Progenitor cell of endocrine pancreas (in vitro differentiated cells): Measurements from ENCODE around the gene ABLIM2. TPM values are rescaled to one million over a fixed set of nuclear protein-coding genes. Genes with fewer than 3 reads are reported as not detected.
A peak's percentile ranks its signal among the peaks of the same experiment; 100 is the strongest.

ENCODE experiments used
- DNase-seq: peaks from one replicate; pipeline ENCODE4 v3.0.0; 2021; ENCODE audit warnings: low spot score; ENCODE audit not compliant: unreplicated experiment
- H3K27ac Mint-ChIP-seq: 2 replicates; pipeline ENCODE4 v1.8.0; 2021; ENCODE audit warnings: mild to moderate bottlenecking, moderate library complexity, mixed read lengths
- H3K27me3 Mint-ChIP-seq: 2 replicates; pipeline ENCODE4 v1.8.0; 2021; ENCODE audit warnings: mixed read lengths
- H3K36me3 Mint-ChIP-seq: 2 replicates; pipeline ENCODE4 v1.8.0; 2022; ENCODE audit warnings: mixed read lengths; ENCODE audit not compliant: insufficient read depth
- H3K4me1 Mint-ChIP-seq: 2 replicates; pipeline ENCODE4 v1.8.0; 2021; ENCODE audit warnings: low read depth, mixed read lengths
- H3K4me3 Mint-ChIP-seq: 2 replicates; pipeline ENCODE4 v1.8.0; 2021; ENCODE audit warnings: low read depth, mild to moderate bottlenecking, moderate library complexity, mixed read lengths
- H3K9me3 Mint-ChIP-seq: 2 replicates; pipeline ENCODE4 v1.8.0; 2021; ENCODE audit warnings: low read depth, mixed read lengths
- CTCF ChIP-seq: fragments of 200-600 bp; sonication (generic); IDR thresholded peaks from one replicate; pipeline ENCODE4 v1.5.0; 2021; ENCODE audit warnings: antibody characterized with exemption, mild to moderate bottlenecking; ENCODE audit not compliant: unreplicated experiment
- total RNA-seq: library from RNA; stranded (reverse); gene quantifications from 2 replicates; pipeline ENCODE4 v1.2.1, GENCODE V29; 2021

The ABLIM2 gene
- total RNA-seq, 1 donor from 2014 or later, result 5.7 TPM

GRCh38 chr4:8168232-8168631, 9.6 kb upstream of the ABLIM2 start:
- Mint-ChIP-seq H3K9me3 (no peaks in the 10 kb centered on the region), H3K27ac (no peak overlapping the region), H3K4me1 (peaks cover 4% of the 10 kb centered on the region), H3K4me3 (no peak overlapping the region), H3K36me3 (no peaks in the 10 kb centered on the region), H3K27me3 (peaks cover 23% of the 10 kb centered on the region)
- TF ChIP-seq CTCF, result peak; percentile 53
- DNase-seq, result no peak

GRCh38 chr4:8167815-8168214, 9.2 kb upstream of the ABLIM2 start:
- peaks cover 23% of the 10 kb centered on the region for H3K27me3 Mint-ChIP-seq
- no peak for DNase-seq
- H3K27ac Mint-ChIP-seq, result peak overlapping the region; percentile 56
- peaks cover 4% of the 10 kb centered on the region for H3K4me1 Mint-ChIP-seq
- no peak for TF ChIP-seq CTCF
- no peaks in the 10 kb centered on the region for H3K36me3 Mint-ChIP-seq
- H3K4me3 Mint-ChIP-seq, result no peak overlapping the region
- H3K9me3 Mint-ChIP-seq, result no peaks in the 10 kb centered on the region

DNA sequence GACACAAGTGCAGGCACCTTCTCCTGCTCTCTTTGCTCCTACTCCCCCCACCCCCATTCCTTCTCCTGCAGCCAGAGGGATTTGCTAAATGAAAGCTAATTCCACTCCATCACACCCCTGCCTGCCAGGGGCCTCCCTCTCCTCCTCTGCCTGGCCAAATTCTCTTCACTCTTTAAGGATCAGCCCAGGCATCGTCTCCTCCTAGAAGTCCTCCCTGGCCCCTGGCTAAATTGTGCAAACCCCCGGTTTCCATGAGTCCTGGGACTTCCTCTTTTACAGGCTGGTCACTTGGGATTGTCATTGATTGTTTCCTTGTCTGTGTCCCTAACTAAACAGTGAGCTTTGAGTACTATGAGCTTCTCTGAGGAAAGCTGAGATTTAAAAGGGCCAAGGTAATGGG, 8.7 kb upstream of the ABLIM2 start:
- H3K36me3 Mint-ChIP-seq, result no peaks in the 10 kb centered on the region
- peaks cover 23% of the 10 kb centered on the region for H3K27me3 Mint-ChIP-seq
- H3K4me1 Mint-ChIP-seq, result peaks cover 4% of the 10 kb centered on the region
- H3K9me3 Mint-ChIP-seq, result no peaks in the 10 kb centered on the region
- no peak for TF ChIP-seq CTCF
- H3K4me3 Mint-ChIP-seq, result no peak overlapping the region
- peak overlapping the region; percentile 56 for H3K27ac Mint-ChIP-seq
- no peak for DNase-seq

- TF ChIP-seq CTCF, result no peak
- Mint-ChIP-seq H3K27ac (no peak overlapping the region), H3K27me3 (peaks cover 23% of the 10 kb centered on the region), H3K9me3 (no peaks in the 10 kb centered on the region), H3K36me3 (no peaks in the 10 kb centered on the region), H3K4me3 (no peak overlapping the region), H3K4me1 (peaks cover 4% of the 10 kb centered on the region)
- no peak for DNase-seq
Measured at GRCh38 chr4:8165374-8165896, 6.8 kb upstream of the ABLIM2 start.

GRCh38 chr4:8164687-8165086, 6.1 kb upstream of the ABLIM2 start:
- no peaks in the 10 kb centered on the region for H3K36me3 Mint-ChIP-seq
- peaks cover 25% of the 10 kb centered on the region for H3K27me3 Mint-ChIP-seq
- no peak for TF ChIP-seq CTCF
- no peaks in the 10 kb centered on the region for H3K9me3 Mint-ChIP-seq
- H3K4me3 Mint-ChIP-seq, result no peak overlapping the region
- H3K27ac Mint-ChIP-seq, result no peak overlapping the region
- peaks cover 6% of the 10 kb centered on the region for H3K4me1 Mint-ChIP-seq
- DNase-seq, result no peak
